ENCODE results near the gene ASF1A. TPM values are rescaled to one million over a fixed set of nuclear protein-coding genes. Genes with fewer than 3 reads are reported as not detected.
A peak's percentile ranks its signal among the peaks of the same experiment; 100 is the strongest.

Gene ASF1A
- total and polyA plus RNA-seq, 9 of the 15 experiments (the other 6 are each of a cell fraction or from before 2014, with no cell fraction given), result 31.5 to 45.3 (median 34.8) TPM

GRCh38 chr6:118893807-118894424, at the start of gene ASF1A (continued):
- TF ChIP-seq ZNF592 (IDR thresholded peaks at IDR 0.05) (no peak; the same call in 1 of the 2 replicates), POLR2AphosphoS5 (IDR thresholded peaks at IDR 0.05; ENCODE audit: control insufficient read depth, insufficient read depth, low read depth, low read length) (peak; percentile 73), CBFA2T2 (conservative IDR thresholded peaks at IDR 0.05) (no peak), E2F6 (IDR thresholded peaks at IDR 0.05; ENCODE audit: borderline replicate concordance in 1 of 2, extremely low read depth in 1 of 2, insufficient read depth in 1 of 2, insufficient read length in 1 of 2, low read depth in 1 of 2, low read length in 1 of 2, poor library complexity in 1 of 2, severe bottlenecking in 1 of 2) (peak; percentile 47 to 80), STAT5B (CRISPR knock-in tag; IDR thresholded peaks at IDR 0.05) (no peak), SUPT5H (IDR thresholded peaks at IDR 0.05) (peak; percentile 79), YY1 (IDR thresholded peaks at IDR 0.05; ENCODE audit: borderline replicate concordance in 1 of 3, control insufficient read depth in 1 of 3, extremely low read depth in 1 of 3, insufficient read depth in 3 of 3, insufficient read length in 1 of 3, insufficient replicate concordance in 2 of 3, low read depth in 1 of 3, low read length in 2 of 3) (peak in 2 of 3 experiments; percentile 81 to 87), ZNF830 (CRISPR knock-in tag; IDR thresholded peaks at IDR 0.05) (no peak), PURB (CRISPR knock-in tag; IDR thresholded peaks at IDR 0.05; ENCODE audit: low read depth) (no peak), ZNF263 (CRISPR knock-in tag; IDR thresholded peaks at IDR 0.05; ENCODE audit: borderline replicate concordance) (peak; percentile 45; the same call in 1 of the 2 replicates), ZBTB8A (IDR thresholded peaks at IDR 0.05; ENCODE audit: partially characterized antibody) (no peak), RAD51 (IDR thresholded peaks at IDR 0.05; ENCODE audit: borderline replicate concordance, low read depth) (no peak; the same call in 1 of the 2 replicates), CREM (IDR thresholded peaks at IDR 0.05; ENCODE audit: low read depth) (peak; percentile 77), CC2D1A (IDR thresholded peaks at IDR 0.05) (0 out of 2 replicates have a peak, but pooled peaks have one; percentile 55), HCFC1 (IDR thresholded peaks at IDR 0.05; ENCODE audit: low read depth, low read length) (peak; percentile 64), ZNF140 (CRISPR knock-in tag; IDR thresholded peaks at IDR 0.05) (no peak), RNF2 (IDR thresholded peaks at IDR 0.05) (peak; percentile 71; the same call in 1 of the 2 replicates), PML (IDR thresholded peaks at IDR 0.05; ENCODE audit: low read length) (peak; percentile 81), CREB1 (IDR thresholded peaks at IDR 0.05) (no peak), CREB1 (CRISPR knock-in tag; IDR thresholded peaks at IDR 0.05) (peak; percentile 15; the same call in 1 of the 2 replicates), CHD4 (IDR thresholded peaks at IDR 0.05; ENCODE audit: insufficient read depth, insufficient replicate concordance, low read depth, low read length, poor library complexity, severe bottlenecking) (no peak)
